GM21447 (cell line): ENCODE measurements around the gene LRRC8B.
"Not testable (repeated sequence)": the region's sequence is repeated elsewhere in the genome, so short reads cannot be mapped to it uniquely, and the experiment has no call there.

Experiments
- ATAC-seq: cut with Tn5 transposase; IDR thresholded peaks from one replicate; pipeline ENCODE4 v1.9.1; 2021; ENCODE audit not compliant: unreplicated experiment

LRRC8B gene

DNA sequence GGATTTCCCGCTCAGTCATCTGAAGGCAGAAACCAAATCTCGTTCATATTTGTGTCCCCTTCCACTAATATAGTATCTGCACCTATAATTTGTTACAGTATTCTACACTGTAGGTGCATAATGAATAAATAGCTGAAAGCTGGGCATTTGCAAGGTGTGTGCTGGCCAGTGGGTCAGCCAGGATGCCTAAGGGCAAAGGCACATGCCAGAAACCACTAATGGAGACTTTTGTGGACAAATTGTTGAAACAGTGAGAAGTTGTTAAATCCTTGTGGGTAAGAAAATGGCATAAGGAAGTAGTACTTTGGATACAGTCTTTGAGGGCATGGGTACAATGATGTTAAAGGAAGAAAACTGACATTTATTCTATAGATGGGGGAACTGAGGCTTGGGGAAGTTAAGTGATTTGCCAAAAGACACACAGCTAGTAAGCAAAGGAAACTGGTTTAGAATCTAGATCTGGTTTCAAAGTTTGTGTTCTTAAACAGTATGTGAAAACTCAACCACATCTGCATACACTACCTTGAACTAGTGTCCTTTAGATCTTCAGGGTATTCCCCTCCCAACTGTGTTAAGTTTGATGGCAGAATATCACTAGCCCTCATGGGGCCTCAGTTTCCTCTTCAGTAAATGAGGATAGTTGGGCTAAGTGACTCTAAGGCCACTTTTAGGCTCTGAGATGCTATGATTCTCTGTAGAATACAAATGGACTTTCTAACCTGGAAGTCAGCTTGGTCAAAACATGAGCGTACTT lies 81.8 kb downstream of the LRRC8B start:
- no peak for ATAC-seq

DNA sequence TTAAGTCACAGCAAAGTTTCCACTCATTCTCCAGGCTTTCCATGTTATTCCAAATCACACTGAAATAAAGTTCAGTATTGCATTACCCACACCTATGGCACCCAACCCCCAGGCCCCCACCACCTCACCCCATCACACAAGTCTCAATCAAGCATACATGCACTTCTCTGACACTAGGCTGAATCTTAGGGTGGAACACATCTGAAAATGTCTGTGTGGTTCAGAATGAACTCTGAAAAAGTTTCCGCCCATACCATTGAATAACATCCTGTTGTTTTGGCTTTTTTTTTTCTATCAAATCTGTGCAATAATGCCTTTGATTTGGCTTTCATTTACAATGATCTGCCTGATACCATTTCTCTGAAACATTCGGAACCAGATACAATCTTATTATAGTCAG lies 82.5 kb downstream of the LRRC8B start:
- no peak for ATAC-seq

DNA sequence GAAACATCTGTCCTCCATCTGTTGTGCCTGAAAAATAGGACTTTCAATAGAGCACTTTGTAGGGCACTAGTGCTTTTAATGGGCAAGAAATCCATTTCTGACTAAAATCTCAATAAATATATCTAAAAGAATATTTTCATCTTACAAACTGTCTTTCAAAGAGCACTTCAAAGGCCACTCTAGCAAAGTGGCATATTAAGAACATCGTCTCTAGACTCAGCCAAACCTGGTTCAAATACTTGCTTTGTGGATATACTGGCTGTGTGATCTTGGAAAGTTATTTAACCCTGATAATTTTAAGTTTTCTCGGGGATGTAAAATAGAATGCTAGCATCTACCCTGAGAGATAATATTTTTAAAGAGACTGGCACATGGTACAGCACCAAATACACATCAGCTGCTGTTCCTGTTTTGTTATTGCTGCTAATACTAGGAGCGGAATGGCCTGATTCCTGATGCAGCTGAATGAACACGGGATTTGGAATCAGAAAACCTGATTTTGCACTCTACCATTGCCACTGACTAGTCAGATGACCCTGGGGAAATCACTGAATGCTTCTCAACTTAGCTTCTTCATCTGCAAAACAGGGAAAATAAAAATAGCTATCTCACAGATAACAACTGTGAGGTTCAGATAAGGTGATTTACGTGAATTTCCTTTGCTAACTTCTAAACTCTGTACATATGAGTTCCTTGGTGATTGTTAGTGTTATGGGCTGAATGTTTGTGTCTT lies 83.1 kb downstream of the LRRC8B start:
- no peak for ATAC-seq

DNA sequence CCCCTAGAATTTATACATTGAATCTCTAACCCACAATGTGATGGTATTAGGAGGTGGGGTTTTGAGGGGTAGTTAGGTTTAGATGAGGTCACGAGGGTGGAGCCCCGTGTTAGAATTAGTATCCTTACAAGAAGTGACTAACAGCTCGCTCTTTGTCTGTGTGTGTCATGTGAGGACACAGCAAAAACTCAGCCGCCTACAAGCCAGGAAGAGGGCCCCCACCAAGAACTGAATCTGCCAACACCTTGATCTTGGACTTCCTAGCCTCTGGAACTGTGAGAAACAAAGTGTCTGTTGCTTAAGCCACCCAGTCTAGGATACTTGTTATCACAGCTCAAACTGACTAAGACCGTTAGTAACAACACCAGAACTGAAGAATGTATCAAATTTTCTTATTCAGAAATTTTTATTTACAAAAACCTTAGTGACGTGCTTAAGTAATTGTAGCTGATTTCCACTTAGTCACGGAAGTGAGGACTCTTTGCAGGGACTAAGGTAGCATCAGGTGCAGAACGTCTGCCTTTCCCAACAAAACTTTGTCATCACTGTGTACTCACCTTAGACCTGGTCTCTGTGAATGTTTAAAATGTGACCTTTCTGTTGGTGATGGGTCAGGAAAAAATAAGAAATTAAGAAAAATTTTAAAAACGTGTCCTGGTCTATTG lies 83.8 kb downstream of the LRRC8B start:
- ATAC-seq, result no peak

DNA sequence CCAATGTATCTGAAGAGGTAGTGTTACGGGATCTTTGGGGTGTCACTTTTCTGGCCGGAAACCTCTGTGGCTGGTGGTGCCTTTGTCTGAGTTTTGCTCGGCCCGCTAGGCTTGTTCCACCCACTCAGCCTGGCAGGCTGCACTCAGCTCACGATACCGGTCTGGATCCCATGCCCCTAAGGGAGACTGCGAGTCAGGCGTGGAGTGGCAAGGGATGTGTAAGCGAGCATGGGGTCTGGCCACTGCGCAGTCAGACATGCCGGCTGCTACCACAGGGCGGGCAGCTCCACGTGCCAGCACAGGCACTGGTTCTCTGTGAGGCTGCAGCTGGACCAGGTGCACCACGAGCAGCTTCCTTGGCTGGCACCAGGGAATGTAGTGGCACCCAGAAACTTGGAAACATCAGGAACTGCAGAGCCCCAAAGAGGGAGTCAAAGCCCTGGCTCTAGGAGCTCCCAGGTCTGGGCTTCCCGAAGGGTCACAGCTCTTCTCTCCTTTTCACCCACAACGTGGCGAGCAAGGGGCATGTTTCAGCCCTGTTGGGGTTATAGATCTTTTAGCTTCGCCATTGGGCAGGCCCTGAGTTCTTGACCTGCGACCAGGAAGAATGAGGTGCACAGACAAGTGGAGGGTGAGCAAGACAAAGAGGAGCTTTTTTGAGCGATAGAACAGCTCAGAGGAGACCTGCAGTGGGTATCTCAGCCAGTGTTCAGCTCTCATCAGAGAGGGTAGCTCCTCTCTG lies 84.5 kb downstream of the LRRC8B start:
- no peak for ATAC-seq

DNA sequence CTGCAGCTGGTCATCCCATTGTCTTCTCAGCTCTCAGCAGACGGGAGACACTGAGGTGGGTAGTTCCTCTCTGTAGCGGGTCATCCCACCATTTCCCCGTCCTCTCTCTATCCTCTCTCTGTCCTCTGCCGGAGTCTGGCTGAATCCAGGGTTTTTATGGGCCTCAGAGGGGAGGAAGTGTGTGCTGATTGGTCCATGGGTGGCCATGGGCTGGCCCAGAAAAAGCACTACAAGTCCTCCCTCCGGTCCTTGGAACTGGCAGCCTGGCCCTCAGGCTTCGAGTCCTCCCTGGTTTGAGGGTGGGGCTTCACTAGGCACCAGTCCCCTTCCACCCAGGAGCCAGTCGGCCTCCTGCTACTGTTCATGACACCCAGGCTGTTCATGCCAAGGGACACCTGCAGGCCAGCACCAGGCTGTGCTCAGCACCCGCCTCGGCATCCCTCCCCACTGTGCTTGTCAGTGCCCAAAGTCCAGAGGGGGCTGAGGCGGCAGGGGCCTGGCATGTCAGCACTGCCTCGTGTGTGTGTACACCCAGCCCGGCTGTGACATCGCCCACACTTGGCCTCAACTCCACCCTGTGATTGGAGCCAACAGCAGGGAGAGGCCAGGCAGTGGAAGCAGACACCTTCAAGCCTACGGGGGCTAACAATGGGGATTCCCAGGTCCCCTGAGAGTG lies 85.3 kb downstream of the LRRC8B start:
- ATAC-seq, result no peak

DNA sequence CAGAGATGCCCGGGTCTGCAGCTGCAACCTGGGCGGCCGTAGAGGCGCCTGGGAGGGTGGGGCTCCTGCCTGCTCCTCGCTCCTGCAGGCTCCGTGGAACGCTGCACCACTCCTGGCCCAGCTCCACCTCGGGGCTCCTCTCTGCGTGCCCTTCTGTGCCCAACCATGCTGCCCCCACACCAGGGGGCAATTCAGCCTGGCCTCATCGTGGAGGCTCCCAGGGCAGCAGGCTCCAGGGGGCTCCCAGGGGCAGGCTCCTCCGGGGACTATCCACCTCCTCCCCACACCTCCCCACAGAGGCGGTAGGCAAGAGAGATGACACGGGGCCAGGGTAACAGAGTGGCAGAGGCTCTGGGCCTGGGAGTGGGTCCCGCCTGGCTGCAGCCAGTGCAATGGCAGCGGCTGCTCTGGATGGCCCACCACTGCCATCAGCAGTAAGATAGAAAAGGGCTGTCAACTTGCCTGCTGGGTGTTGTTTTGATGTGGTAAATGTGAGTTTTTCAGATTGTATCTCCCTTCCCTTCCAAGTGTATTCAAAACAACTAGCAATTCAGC lies 85.9 kb downstream of the LRRC8B start:
- no peak for ATAC-seq

DNA sequence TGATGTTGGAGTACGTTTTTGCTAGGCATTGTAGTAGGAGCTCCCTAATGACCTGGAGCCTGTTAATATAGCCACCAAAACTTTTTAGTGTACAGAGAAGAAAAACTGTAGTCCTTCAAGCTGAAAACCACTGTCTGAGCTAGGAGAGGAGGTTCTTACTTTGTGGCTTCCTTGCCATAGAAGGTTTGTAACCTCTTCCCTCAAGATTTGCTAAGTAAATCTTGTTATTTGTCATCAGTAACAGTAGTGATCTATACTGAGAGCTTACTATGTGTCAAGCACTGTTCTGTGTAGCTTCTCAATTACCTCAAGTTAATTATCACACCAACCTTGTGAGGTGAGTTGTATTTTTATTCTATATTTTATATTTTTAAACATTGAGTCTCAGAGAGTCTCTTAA lies 87.1 kb downstream of the LRRC8B start:
- ATAC-seq, result peak; percentile 96

DNA sequence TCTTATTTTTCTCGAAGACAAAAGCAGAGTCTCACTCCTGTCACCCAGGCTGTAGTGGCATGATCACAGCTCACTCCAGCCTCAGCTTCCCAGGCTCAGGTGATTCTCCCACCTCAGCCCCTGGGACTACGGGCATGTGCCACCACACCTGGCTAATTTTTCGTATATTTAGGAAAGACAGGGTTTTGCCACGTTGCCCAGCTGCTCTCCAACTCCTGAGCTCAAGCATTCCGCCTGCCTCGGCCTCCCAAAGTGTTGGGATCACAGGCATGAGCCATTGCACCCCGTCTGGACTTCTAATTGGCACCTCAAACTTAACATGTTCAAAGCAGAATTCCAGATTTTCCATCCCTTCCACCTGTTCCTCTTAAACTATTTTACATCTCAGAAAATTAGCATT lies 89.3 kb downstream of the LRRC8B start:
- ATAC-seq, result no peak

DNA sequence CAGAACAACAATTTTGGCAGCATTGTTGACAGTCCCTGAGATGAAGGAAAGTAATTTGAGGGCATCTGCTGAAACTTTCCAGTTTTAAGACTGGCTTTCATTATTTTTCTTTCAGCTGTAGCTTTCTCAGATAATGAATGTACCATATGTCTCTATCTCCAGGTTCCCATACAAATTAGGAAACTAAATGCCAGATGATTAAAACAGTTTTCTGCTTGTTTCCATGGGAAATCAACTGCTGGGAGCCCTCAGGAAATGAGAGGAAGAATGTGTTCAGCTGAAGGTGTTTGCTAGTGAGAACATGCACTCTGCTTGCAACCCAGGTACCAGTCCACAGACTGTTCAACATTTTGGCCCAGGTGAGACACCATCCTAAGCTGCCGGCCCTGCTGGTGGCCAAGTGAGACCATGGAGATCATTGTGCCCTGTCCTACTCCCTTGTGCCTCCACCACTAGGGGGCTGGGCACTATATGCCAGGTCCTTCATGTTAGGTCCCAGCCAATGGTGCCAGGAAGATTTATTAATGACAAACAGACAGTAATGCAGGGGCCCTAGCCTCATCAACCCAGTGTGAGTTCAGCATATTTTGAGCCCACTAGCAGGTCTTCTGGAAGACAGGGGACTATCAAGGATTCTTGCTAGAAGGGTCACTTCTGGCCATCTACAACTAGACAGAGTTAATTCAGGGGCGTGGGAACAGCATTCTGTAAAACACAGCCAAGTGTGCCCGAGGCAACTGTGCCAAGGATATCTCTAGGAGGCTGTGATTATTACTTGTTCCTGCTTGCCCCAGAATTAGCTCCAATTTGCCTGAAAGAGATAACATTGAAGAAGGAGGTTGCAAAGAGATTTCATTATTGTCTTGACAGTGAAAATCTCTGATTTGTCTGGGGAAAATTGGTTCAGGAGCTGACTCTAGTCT lies 91.3 kb downstream of the LRRC8B start:
- no peak for ATAC-seq

DNA sequence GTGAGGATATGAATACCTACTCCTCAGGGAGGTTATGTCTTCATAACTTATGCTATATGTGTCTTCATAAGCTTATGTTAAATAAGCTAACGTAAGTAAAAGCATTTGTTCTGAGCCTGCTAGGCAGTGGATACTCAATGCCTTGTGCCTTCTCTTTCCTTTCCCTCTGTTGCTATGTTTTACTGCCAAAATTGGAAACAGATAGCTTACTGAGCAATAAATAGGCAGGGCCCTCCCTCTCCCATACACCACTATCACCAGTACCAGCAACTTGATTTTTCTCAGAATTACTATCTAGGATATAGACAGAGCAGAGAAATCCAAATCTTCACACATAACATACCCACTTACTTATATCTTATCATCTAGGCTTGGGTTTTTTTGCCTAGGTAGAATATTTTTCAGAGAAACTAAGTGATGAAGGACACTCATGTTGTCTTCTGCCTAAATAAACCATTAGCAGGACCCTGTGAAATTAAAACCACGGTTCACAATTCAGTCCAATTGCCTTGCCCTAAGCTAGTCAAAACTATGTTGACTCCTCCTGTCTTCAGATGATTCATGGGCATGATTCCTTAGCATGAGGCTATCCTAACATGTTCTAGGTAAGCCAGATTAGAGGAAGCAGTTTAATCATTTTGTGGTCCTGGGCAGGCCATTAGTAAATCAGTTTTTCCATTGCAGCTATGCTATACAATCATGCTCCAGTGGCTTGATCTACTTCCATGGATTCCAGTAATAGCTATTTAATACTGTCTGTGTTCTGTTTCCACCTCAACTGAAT lies 92.4 kb downstream of the LRRC8B start:
- no peak for ATAC-seq

DNA sequence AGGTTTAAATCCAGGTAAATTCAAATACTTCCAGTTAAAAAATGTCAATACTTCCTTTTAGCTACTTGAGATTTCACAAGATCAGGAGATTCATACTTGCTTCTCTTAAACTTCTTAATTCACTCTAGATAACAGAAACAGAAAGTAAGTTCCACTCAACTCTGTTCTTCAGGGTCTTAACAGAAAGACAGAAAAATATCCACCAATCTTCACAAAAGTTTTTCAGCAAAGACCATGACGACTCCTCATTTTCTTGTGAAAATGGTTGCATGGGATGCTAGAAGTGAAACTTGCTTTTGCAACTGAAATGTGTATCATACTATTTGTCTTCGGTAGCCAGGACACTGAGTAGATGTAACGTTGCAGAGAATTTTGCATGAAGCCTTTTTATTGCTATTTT lies 96.0 kb downstream of the LRRC8B start:
- no peak for ATAC-seq

DNA sequence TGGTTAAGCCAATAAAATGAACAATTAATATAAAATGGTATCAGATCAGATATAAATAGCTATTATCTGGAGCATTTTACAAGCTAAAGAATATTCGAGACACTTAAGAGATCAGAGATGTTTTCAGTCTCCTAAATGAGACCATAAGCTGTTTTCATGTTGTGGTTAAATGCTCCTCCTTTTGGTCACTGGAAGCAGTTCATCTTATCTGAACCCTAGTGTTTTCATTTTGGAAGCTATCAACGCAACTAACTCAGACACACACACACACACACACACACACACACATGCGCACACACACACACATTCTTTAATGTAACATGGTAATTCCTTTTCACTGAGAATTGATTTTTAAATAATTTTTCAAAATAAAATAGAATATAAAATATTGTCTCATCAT lies 98.3 kb downstream of the LRRC8B start:
- ATAC-seq, result no peak

DNA sequence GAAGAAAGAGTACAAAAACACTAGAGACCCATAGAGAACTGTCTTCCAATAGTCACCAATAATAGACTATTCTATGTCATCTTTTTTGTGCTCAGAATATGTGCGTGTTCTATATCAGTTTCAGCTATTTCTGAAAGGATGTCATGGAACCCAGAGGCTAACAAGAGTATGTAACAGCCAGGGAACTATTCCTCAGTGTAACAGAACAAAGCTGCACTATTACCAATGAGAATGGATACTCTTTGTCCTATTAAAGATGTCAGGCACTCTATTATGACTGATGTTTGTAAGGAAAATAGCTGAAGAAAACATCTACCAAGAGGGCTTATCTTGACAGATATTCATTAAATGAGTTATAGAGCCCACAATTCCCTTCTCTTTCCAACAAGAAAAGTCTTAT lies 99.7 kb downstream of the LRRC8B start:
- ATAC-seq, result no peak

DNA sequence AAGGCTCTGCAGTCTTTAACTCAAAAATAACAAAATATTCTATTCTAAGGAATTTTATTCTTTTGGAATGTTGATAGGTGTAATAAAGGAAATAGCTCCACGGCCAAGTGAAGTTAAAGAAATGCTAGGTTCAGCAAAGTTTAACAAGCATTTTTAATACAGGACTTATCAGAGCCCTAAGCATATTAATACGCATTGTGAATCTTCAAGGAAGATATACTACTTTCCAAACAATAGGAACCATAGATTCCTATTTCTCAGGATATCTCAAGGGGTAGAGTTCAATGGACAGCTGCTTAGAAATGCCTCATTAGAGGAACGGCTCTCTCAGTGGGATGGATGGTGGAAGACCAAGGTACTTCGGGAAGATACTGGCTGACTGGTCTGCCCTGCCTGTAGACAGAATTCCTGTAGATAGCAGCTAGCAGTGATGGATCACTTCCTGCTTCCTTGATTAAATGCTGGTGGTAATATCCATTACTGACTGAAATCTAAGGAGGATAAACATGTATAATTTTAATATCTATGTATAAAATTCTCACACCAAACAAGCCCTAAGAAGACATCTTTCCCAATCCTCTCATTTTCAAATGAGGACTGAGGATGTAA lies 100.2 kb downstream of the LRRC8B start:
- no peak for ATAC-seq

DNA sequence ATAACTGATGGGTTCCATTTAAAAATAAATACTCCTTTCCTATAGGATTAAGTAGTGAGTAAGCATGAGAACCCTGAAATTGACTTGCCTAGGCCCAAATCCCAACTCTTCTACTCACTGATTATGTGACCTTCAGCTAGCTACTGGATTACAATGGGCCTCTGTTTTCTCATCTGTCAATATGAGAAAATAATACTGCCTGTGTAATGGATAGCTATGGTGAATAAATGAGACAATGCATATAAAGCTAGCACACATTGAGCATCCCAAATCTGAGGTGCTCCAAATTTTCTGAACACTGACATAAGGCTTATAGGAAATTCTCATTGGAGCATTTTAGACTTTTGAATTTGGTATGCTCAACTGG lies 103.0 kb downstream of the LRRC8B start:
- ATAC-seq, result no peak

DNA sequence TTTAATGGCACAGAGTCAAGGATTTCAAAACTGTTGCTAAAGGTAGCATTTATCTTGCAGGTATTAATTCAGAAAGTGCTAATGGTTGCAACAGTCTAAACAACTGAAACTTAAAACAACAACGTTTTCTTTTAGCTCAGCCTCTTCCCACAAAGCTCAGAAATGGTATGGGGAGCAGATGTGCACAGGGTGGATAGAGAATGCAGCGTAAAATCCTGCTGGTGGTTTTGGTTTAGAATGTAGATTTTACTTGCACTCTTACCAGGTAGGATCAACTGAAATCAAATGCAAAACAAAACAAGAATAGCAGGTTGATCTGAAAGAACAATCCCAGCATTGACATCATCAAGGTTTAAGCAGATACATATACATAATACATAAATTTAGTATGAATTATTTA lies 104.5 kb downstream of the LRRC8B start:
- no peak for ATAC-seq

DNA sequence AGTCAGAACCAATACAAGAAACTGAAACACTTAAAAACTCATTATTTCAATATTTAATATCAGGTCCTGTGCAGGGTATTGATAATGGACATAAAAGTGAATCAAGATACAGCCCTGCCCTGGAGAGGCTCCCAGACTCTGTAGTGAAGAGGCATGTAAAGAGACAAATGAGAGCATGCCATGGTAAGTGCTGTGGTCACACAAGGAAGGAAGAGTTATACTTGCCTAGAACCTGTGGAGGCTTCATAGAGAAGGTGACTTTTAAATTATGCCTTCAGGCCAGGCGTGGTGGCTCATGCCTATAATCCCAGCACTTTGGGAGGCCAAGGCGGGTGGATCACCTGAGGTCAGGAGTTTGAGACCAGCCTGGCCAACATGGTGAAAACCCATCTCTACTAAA lies 105.0 kb downstream of the LRRC8B start:
- not testable (repeated sequence) for ATAC-seq
